ENCODE data around the gene DOP1B.
A peak's percentile ranks its signal among the peaks of the same experiment; 100 is the strongest.

The DOP1B gene

DNA sequence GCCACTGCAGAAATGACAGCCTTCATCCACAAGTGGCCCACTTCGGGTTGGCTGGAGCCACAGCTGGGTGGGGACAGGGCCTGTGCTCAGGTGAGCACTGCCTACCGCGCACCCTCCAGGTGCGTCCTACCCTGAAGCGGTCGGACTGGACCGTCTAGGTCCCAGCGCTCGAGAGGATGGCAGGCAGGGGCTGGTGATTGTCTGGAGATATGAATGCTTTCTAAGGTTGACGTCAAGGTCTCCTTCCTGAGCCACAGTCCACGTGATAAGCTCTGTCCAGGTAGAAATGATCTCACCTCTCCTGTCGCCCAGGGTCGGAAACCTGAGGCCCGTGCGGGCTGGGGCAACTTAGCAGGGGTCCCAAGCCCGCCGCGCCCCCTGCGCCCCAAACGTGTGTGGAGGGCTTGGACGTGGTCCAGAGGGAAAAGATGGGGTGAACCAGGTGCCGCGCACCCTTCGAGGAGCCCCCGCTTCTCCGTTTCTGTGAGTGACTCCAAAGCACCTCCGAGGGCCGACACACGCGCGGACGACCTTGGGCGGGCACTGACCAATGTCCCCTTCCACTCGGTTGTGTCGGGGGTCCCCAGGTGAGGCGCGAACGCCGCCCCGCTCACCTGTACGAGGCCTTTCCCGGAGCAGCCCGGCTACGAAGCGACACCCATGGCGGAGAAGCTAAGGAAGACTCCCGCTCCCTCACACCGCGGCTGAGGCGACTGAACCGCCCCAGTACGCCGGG lies 853 bp upstream of the DOP1B start:
- Histone ChIP-seq H3K36me3 (no peaks in the 10 kb centered on the region), H3K4me1 (ENCODE audit: control insufficient read depth in 1 of 2, insufficient read depth in 1 of 2, low read depth in 1 of 2, low read length in 1 of 2) (peaks cover 52 to 59% of the 10 kb centered on the region in 2 experiments), H3K27ac (peak overlapping the region; percentile 96), H3K9me3 (no peaks in the 10 kb centered on the region), H3K27me3 (no peaks in the 10 kb centered on the region), H3K4me3 (ENCODE audit: low read depth in 1 of 2, low read length in 1 of 2) (peak overlapping the region; percentile 80 to 87)
- TF ChIP-seq CTCF (IDR thresholded peaks at IDR 0.05) = no peak

DNA sequence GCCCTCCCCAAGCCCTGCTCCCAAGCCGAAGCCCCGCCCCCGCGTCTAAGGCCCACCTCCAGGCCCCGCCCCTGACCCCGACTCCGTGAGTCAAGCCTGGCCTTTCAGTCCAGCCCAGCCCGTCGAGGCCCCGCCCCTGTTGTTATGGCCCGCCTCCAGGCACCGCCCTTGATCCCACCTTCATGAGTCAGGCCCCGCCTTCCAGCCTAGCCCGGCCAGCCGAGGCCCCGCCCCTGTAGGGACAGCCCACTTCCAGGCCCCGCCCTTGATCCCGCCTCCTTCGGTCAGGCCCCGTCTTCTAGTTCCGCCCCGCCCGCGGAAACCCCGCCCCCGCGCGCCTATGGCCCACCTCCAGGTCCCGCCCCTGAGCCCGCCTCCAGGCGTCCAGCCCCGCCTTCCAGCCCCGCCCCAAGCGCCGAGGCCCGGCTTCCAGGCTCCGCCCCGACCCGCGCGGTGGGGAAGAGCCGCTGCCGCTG lies 247 bp upstream of the DOP1B start:
- no peaks in the 10 kb centered on the region for H3K36me3 ChIP-seq
- H3K4me1 ChIP-seq (ENCODE audit: control insufficient read depth in 1 of 2, insufficient read depth in 1 of 2, low read depth in 1 of 2, low read length in 1 of 2) = peaks cover 50 to 59% of the 10 kb centered on the region in 2 experiments
- peak overlapping the region; percentile 96 for H3K27ac ChIP-seq
- TF ChIP-seq CTCF (IDR thresholded peaks at IDR 0.05) = peak; percentile 60
- H3K9me3 ChIP-seq = no peaks in the 10 kb centered on the region
- H3K4me3 ChIP-seq (ENCODE audit: low read depth in 1 of 2, low read length in 1 of 2) = peak overlapping the region; percentile 84 to 87
- H3K27me3 ChIP-seq = no peaks in the 10 kb centered on the region

DNA sequence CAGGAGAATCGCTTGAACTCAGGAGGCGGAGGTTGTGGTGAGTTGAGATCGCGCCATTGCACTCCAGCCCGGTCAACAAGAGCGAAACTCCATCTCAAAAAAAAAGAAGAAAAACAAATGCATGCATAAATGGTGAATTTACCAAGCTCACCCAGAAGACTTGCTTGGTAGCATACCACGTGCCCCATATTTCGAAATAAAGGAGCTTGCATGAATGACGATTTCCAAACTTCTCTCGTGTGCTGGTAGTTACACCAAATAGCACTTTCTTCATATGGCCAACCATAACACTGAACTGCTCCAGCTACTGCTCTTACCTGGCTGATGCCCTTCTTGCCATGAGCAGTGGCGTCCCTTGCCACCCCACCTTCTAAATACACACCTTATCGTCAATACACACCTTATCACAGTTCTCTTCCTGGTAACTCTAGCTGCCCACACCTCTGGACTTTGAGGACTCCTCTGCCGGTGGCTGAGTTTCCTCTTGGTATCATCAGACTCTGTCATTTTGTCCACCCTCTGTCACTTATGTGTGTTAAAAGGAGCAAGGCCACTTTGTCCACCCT lies 2.8 kb downstream of the DOP1B start:
- H3K4me1 ChIP-seq (ENCODE audit: control insufficient read depth in 1 of 2, insufficient read depth in 1 of 2, low read depth in 1 of 2, low read length in 1 of 2) = peaks cover 78 to 85% of the 10 kb centered on the region in 2 experiments
- TF ChIP-seq CTCF (IDR thresholded peaks at IDR 0.05) = no peak
- peak overlapping the region; percentile 96 for H3K27ac ChIP-seq
- H3K9me3 ChIP-seq = no peaks in the 10 kb centered on the region
- no peaks in the 10 kb centered on the region for H3K27me3 ChIP-seq
- H3K4me3 ChIP-seq (ENCODE audit: low read depth in 1 of 2, low read length in 1 of 2) = peak overlapping the region in 1 of 2 experiments; percentile 46
- H3K36me3 ChIP-seq = no peaks in the 10 kb centered on the region

- no peak for TF ChIP-seq CTCF (IDR thresholded peaks at IDR 0.05)
- H3K27ac ChIP-seq = peak overlapping the region; percentile 96
- no peaks in the 10 kb centered on the region for H3K27me3 ChIP-seq
- peaks cover 4% of the 10 kb centered on the region for H3K36me3 ChIP-seq
- no peak overlapping the region for H3K4me3 ChIP-seq (ENCODE audit: low read depth in 1 of 2, low read length in 1 of 2)
- H3K4me1 ChIP-seq (ENCODE audit: control insufficient read depth in 1 of 2, insufficient read depth in 1 of 2, low read depth in 1 of 2, low read length in 1 of 2) = peaks cover 76 to 85% of the 10 kb centered on the region in 2 experiments
- no peaks in the 10 kb centered on the region for H3K9me3 ChIP-seq
These were observed 4.2 kb downstream of the DOP1B start for GRCh38 chr21:36160850-36161178.

- H3K4me1 ChIP-seq (ENCODE audit: control insufficient read depth in 1 of 2, insufficient read depth in 1 of 2, low read depth in 1 of 2, low read length in 1 of 2) = peaks cover 85 to 91% of the 10 kb centered on the region in 2 experiments
- no peaks in the 10 kb centered on the region for H3K9me3 ChIP-seq
- H3K27me3 ChIP-seq = no peaks in the 10 kb centered on the region
- peak overlapping the region; percentile 66 for H3K27ac ChIP-seq
- H3K36me3 ChIP-seq = peaks cover 4% of the 10 kb centered on the region
- TF ChIP-seq CTCF (IDR thresholded peaks at IDR 0.05) = no peak
- no peak overlapping the region for H3K4me3 ChIP-seq (ENCODE audit: low read depth in 1 of 2, low read length in 1 of 2)
These were observed 6.0 kb downstream of the DOP1B start for GRCh38 chr21:36162631-36163030.
